ENCODE results near the gene PDE6H.

The PDE6H gene

DNA sequence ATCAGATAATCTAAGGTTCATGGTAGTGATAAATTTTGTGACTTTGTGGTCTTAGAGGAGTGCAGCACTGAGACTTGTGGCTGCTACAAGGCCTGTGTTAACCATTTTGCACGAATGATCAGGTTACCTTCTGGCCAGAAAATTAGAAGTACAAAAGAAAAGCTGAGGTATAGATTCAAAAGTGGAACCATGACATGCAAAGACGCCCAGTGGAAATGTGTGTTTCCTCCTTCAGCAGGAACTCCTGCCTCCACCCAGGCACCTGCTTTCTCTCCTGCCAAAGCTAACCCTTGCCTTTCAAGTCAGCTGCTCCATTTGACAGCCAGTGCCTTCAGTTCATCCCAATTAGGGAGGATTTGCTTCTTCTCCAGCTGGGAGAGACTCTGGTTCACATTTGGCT is 10.1 kb downstream of the PDE6H start:
- TF ChIP-seq, protein P1, sequence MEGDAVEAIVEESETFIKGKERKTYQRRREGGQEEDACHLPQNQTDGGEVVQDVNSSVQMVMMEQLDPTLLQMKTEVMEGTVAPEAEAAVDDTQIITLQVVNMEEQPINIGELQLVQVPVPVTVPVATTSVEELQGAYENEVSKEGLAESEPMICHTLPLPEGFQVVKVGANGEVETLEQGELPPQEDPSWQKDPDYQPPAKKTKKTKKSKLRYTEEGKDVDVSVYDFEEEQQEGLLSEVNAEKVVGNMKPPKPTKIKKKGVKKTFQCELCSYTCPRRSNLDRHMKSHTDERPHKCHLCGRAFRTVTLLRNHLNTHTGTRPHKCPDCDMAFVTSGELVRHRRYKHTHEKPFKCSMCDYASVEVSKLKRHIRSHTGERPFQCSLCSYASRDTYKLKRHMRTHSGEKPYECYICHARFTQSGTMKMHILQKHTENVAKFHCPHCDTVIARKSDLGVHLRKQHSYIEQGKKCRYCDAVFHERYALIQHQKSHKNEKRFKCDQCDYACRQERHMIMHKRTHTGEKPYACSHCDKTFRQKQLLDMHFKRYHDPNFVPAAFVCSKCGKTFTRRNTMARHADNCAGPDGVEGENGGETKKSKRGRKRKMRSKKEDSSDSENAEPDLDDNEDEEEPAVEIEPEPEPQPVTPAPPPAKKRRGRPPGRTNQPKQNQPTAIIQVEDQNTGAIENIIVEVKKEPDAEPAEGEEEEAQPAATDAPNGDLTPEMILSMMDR (IDR thresholded peaks at IDR 0.05; ENCODE audit: extremely low read depth, missing control alignments): no peak
- DNase-seq (ENCODE audit: low spot score): no peak

DNA sequence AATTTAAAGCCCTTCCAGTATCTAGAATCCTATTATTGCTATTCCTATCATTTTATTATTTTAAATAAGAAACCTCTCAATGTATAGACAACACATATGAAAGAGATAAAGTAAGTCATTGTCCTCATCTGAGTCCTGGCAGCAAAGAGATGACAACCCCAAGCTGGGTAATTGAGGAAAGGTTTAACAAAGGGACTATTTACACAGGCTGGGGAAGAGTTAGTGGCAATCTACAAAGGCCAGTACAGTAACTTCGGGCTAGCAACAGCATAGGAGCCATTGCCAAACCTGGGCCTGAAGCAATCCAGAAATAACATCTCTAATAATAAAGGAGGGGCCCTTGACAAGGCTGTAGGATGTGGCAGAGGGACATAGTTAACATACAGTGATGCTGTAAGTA is 11.2 kb downstream of the PDE6H start:
- no peak for DNase-seq (ENCODE audit: low spot score)
- TF ChIP-seq, protein P1 (IDR thresholded peaks at IDR 0.05; ENCODE audit: extremely low read depth, missing control alignments): no peak

DNA sequence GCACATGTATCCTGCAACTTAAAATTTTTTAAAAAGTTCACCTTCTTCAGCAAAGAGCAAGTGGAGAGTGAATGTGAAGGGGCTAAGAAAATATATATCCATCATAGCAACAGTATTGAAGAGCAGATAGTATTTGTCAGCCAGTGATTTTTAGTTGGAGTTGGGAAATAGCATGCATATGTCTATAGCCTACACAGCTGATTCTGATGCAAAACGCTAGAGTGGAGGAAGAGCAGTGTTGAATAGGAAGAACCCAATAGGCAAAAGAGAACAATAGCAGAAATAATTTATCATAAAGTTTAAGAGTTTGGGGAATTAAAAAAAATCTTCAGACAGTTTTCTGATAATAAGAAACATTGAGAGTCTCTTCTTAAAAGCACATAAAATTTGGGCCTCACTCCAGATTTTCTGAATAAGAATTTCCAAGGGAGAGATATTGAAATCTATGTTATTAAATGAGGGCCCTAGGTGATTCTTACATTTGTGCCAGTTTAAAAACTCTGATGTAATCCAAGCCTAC is 12.0 kb downstream of the PDE6H start:
- TF ChIP-seq, protein P1 (IDR thresholded peaks at IDR 0.05; ENCODE audit: extremely low read depth, missing control alignments): no peak
- DNase-seq (ENCODE audit: low spot score): no peak

DNA sequence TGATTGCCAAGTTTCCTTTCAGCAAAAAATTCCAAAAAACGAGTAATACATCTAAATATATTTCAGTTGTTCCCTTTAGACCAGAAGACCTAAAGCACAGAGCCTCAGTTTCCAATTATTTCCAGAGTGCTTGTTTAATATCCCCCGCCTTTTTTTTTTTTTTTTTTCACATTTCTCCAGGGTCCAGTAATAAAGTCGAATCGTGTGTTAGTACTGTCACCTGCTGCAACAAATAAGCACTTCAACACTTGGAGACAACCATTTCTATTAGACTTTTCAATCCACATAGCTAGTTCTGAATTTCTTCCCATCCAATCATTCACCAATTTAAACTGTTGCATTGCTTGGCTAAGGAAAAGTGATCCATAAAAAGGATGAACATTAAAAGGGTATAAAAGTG is 13.6 kb downstream of the PDE6H start:
- TF ChIP-seq, protein P1 (IDR thresholded peaks at IDR 0.05; ENCODE audit: extremely low read depth, missing control alignments): no peak
- no peak for DNase-seq (ENCODE audit: low spot score)

DNA sequence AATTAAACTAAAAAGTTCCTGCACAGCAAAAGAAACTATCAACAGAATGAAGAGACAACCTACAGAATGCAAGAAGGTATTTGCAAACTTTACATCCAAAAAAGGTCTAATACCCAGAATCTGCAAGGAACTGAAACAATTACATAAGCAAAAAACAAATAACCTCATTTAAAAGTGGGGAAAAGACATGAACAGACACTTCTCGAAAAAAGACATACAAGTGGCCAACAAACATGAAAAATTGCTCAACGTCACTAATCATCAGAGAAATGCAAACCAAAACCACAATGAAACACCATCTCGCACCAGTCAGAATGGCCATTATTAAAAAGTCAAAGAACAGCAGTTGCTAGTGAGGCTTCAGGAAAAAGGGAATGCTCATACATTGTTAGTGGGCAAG is 15.2 kb downstream of the PDE6H start:
- no peak for DNase-seq (ENCODE audit: low spot score)
- TF ChIP-seq, protein P1 (IDR thresholded peaks at IDR 0.05; ENCODE audit: extremely low read depth, missing control alignments): no peak

DNA sequence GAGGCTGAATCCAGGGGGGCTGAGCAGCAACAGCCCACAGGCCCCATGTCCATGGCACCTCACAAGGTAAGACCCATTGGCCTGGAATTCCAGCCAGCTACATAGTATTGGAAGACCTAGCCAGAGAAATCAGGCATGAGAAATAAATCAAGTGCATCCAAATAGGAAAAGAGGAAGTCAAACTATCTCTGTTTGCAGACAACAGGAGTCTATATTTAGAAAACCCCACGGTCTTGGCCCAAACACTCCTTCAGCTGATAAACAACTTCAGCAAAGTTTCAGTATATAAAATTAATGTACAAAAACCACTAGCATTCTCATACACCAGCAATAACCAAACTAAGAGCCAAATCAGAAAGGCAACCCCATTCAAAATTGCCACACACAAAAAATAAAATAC is 16.9 kb downstream of the PDE6H start:
- TF ChIP-seq, protein P1 (IDR thresholded peaks at IDR 0.05; ENCODE audit: extremely low read depth, missing control alignments): no peak
- no peak for DNase-seq (ENCODE audit: low spot score)

DNA sequence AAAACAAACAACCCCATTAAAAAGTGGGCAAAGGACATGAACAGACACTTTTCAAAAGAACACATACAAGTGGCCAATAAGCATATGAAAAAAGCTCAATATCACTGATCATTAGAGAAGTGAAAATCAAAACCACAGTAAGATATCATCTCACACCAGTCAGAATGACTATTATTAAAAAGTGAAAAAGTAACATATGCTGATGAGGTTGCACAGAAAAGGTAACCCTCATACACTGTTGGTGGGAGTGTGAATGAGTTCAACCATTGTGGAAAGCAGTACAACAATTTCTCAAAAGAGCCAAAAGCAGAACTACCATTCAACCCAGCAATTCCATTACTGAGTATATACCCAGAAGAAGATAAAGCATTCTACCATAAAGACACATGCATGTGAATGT is 18.2 kb downstream of the PDE6H start:
- DNase-seq (ENCODE audit: low spot score): no peak
- TF ChIP-seq, protein P1 (IDR thresholded peaks at IDR 0.05; ENCODE audit: extremely low read depth, missing control alignments): no peak
